NCI-H2107 treated with DMSO at 0.1 percent for 48 hours (cell line): ENCODE results near the gene TNFRSF9.

Experiments used
- DNase-seq: peaks from one replicate; lab custom pipeline; 2025; ENCODE audit not compliant: unreplicated experiment; lab: John Stamatoyannopoulos, UW

Gene TNFRSF9

GRCh38 chr1:7878027-7878426, 62.6 kb downstream of the TNFRSF9 start:
- no peak for DNase-seq

GRCh38 chr1:7873801-7874795, 66.5 kb downstream of the TNFRSF9 start:
- DNase-seq: no peak

GRCh38 chr1:7871136-7871535, 69.5 kb downstream of the TNFRSF9 start:
- no peak for DNase-seq

GRCh38 chr1:7869136-7869920, 71.3 kb downstream of the TNFRSF9 start:
- DNase-seq: no peak

- DNase-seq: no peak
Measured at GRCh38 chr1:7868070-7868780, 72.4 kb downstream of the TNFRSF9 start.

GRCh38 chr1:7865978-7866377, 74.7 kb downstream of the TNFRSF9 start:
- no peak for DNase-seq
